ENCODE results near the gene TLCD3B.

Gene TLCD3B

DNA sequence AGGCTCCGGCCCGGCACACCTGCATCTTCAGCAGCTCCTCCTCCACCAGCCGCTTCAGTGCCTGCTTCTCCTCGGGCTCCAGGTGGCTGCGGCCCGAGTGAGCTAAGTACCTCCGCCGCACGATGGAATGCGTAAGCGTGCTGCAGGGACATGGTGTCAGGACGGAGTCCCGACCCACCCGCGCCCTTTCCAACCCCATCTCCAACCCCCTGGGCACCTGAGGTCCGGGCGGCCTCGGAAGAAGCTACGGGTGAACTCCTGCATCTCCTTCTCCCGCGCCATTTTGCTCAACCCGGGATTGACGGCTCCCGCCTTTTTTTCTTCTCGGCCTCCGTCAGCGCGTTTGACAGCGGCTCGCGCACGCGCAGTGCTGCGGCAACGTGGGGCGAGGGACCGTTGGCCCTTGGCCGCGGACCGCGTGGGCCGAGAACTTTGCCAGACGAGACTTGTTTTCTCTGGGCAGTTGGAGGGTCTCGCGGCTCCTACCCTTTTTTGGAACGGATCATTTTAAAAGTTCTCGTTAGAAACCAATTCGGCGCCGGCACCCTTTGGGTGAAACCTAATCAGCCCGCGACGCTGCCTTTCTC lies 35.7 kb downstream of the TLCD3B start, which contains the start of gene HIRIP3:
Gene HIRIP3 (minus strand): TSS at position 294 of the 587 bp plus-strand sequence. CDS start 12 bp downstream, at position 282.
- Histone ChIP-seq H3K27ac (peak within 1 kb of the TSS; percentile 74), H3K4me3 (ENCODE audit: low read depth, low read length) (peak within 1 kb of the TSS; percentile 97), H3K27me3 (replicated peaks) (no peaks in the 10 kb centered on the region), H3K36me3 (replicated peaks) (peaks cover 29% of the 10 kb centered on the region)
- TF ChIP-seq, protein P1, sequence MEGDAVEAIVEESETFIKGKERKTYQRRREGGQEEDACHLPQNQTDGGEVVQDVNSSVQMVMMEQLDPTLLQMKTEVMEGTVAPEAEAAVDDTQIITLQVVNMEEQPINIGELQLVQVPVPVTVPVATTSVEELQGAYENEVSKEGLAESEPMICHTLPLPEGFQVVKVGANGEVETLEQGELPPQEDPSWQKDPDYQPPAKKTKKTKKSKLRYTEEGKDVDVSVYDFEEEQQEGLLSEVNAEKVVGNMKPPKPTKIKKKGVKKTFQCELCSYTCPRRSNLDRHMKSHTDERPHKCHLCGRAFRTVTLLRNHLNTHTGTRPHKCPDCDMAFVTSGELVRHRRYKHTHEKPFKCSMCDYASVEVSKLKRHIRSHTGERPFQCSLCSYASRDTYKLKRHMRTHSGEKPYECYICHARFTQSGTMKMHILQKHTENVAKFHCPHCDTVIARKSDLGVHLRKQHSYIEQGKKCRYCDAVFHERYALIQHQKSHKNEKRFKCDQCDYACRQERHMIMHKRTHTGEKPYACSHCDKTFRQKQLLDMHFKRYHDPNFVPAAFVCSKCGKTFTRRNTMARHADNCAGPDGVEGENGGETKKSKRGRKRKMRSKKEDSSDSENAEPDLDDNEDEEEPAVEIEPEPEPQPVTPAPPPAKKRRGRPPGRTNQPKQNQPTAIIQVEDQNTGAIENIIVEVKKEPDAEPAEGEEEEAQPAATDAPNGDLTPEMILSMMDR (IDR thresholded peaks at IDR 0.05; ENCODE audit: low read depth, low read length, missing control alignments), result no peak
- DNase-seq, result peak; percentile 60
- in situ Hi-C loops (cut with HindIII; ENCODE audit: low pct_ligation_motif_present, low sequenced_read_pairs), result no loop called here

GRCh38 chr16:29994600-29995323 lies 36.3 kb downstream of the TLCD3B start:
- peaks cover 35% of the 10 kb centered on the region for H3K36me3 ChIP-seq (replicated peaks)
- H3K27ac ChIP-seq, result peak overlapping the region; percentile 74
- no peaks in the 10 kb centered on the region for H3K27me3 ChIP-seq (replicated peaks)
- in situ Hi-C loops (cut with HindIII; ENCODE audit: low pct_ligation_motif_present, low sequenced_read_pairs), result no loop called here
- DNase-seq, result peak; percentile 30
- H3K4me3 ChIP-seq (ENCODE audit: low read depth, low read length), result peak overlapping the region; percentile 97
- TF ChIP-seq, protein P1 (IDR thresholded peaks at IDR 0.05; ENCODE audit: low read depth, low read length, missing control alignments), result no peak

DNA sequence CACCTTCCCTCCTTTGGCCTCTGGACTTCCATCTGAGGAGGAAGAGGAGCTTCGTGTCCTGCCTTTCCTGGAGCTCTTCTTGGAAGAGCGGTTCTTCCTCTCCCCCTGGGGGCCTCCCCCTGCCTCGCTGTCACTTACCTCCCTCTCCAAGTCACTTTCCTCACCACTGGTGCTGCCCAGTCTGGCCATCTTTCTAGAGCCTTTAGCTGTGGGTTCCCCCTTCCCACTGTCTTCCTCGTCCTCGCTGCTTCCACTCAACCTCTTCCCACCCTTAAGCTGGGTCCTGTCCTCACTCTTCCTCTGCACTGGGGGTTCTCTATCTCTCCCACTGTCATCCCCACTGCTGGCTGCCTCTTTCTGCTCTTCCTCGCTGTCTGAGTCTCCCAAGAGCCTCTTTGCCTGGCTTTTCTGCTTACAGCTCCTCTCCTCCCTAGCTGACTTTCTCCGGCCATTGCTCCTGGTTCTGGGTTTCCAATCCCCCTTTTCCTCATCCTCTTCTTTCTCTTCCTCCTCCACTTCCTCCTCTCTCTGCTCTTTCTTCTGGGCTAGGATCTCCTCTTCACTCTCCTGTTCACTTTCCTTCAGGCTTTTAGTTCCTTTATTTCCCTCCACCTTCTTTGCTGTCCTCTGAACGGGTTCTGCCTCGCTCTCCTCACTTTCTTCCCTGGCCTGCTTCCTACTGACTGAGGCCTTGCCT lies 37.0 kb downstream of the TLCD3B start:
- TF ChIP-seq, protein P1 (IDR thresholded peaks at IDR 0.05; ENCODE audit: low read depth, low read length, missing control alignments), result no peak
- H3K27me3 ChIP-seq (replicated peaks), result no peaks in the 10 kb centered on the region
- no peak overlapping the region for H3K27ac ChIP-seq
- DNase-seq, result no peak
- H3K4me3 ChIP-seq (ENCODE audit: low read depth, low read length), result no peak overlapping the region
- in situ Hi-C loops (cut with HindIII; ENCODE audit: low pct_ligation_motif_present, low sequenced_read_pairs), result no loop called here
- peaks cover 41% of the 10 kb centered on the region for H3K36me3 ChIP-seq (replicated peaks)

GRCh38 chr16:29993191-29993902 lies 37.7 kb downstream of the TLCD3B start:
- DNase-seq, result no peak
- Histone ChIP-seq H3K36me3 (replicated peaks) (peaks cover 46% of the 10 kb centered on the region), H3K4me3 (ENCODE audit: low read depth, low read length) (no peak overlapping the region), H3K27ac (no peak overlapping the region), H3K27me3 (replicated peaks) (no peaks in the 10 kb centered on the region)
- TF ChIP-seq, protein P1 (IDR thresholded peaks at IDR 0.05; ENCODE audit: low read depth, low read length, missing control alignments), result no peak
- in situ Hi-C loops (cut with HindIII; ENCODE audit: low pct_ligation_motif_present, low sequenced_read_pairs), result no loop called here

DNA sequence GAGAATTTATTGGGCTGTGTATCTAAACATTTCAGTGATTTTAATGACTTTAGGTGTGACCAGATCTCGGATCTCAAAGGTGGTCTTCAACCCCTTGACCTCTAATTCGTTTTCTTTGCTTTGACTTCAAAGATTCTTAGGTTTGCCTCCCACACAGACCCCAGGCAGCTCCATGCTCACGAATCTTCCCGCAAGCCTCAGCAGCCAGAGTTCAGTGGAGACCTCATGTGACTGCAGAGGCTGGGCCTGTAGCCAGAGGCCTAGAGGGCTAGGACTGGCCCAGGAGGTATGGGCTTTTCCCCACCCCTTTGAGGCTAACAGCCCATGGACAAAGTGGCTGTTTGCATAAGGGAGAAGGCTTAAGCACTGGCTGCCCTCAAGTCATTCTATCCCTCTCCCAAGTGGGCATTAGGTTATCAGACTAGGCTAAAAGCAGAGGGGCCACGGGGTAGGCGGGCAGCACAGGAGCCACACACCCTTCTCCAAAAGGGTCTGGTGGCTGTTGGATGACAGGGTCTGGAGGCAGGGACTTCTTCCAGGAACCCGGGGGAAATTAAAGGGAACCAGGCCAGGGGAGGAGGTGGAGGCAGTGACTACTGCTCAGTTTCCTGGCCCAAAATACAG lies 38.6 kb downstream of the TLCD3B start:
- Histone ChIP-seq H3K27me3 (replicated peaks) (no peaks in the 10 kb centered on the region), H3K27ac (no peak overlapping the region), H3K4me3 (ENCODE audit: low read depth, low read length) (no peak overlapping the region), H3K36me3 (replicated peaks) (peaks cover 55% of the 10 kb centered on the region)
- TF ChIP-seq, protein P1 (IDR thresholded peaks at IDR 0.05; ENCODE audit: low read depth, low read length, missing control alignments), result no peak
- in situ Hi-C loops (cut with HindIII; ENCODE audit: low pct_ligation_motif_present, low sequenced_read_pairs), result no loop called here
- DNase-seq, result no peak
